Left ventricle myocardium superior (tissue), 1 donor: Measurements from ENCODE around the gene SSUH2. TPM values are rescaled to one million over a fixed set of nuclear protein-coding genes. Genes with fewer than 3 reads are reported as not detected.
A peak's percentile ranks its signal among the peaks of the same experiment; 100 is the strongest.

Experiments used
- ATAC-seq: fragments of 200-7000 bp; cut with Tn5 transposase; one replicate; pipeline ENCODE4 v1.9.1; 2020; ENCODE audit warnings: mild to moderate bottlenecking, moderate library complexity
- DNase-seq: peaks from one replicate; pipeline ENCODE4 v3.0.0-alpha.2; 2020
- intact Hi-C: fragments of 100-400 bp; cut with micrococcal nuclease; formaldehyde crosslinking; loops from one replicate; pipeline ENCODE4 v1.11.0; 2022
- total RNA-seq: library from RNA; stranded (reverse); fragmentation: NEBNext Ultra II Directional; extraction: Animal tissue kit (Norgen Biotek cat#: 25700); gene quantifications from one replicate; pipeline ENCODE4 v1.2.1, GENCODE V29; 2021
- donor health status: DM: no; HTN: yes; CAD: no; lungs with severe emphysema.

SSUH2 gene
- total RNA-seq, 1 donor from 2014 or later, result 0.57 TPM

DNA sequence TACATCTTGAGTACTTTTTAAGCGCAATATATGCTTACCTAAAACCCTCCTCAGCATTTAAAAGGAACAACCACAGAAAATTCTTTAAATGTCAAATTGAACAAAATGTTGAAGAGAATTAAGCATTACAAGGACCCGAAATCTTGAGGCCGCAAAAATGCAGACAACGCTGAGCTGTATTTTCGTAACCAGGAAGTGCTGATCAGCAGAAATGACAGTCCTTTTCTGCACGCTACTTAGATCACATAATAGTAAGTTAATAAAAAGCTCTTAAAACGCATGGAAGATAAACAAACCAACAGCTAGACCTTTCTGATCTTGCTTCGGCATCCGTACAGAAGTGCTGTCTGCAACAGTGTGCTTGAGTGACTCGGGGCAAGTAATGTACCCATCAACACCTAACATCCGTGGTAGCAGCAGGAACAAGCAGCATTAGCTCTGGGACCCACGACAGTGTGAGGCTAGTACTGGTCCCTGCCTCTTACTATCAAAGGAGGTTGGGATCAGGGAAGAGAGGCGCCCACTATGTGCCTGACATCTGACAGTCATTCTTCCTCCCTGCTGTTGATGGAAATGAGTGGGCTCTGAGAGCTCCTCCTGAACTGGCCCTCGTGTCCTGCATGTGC lies 1.8 kb upstream of the SSUH2 start:
- ATAC-seq (no peak), DNase-seq (no peak)
- intact Hi-C loops, result no loop called here

DNA sequence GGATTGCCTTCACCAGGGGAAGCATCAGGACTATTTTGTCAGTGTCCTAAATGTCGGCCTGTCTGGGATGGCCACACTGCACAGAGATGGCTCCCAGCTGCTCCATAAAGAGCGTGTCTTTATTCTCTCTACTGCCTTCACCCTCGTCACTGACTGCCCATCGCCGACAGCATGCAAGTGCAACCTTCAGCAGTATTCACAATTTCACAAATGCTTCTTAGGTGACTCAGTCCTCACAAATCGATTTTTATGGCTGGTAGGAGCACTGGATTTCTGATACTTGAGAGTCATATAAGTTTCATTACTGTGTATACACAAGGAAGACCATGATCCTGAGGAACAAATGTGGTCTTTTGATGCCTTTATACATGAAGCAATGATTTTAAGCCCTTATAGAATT lies 1.1 kb upstream of the SSUH2 start:
- intact Hi-C loops, result no loop called here
- DNase-seq, result no peak

DNA sequence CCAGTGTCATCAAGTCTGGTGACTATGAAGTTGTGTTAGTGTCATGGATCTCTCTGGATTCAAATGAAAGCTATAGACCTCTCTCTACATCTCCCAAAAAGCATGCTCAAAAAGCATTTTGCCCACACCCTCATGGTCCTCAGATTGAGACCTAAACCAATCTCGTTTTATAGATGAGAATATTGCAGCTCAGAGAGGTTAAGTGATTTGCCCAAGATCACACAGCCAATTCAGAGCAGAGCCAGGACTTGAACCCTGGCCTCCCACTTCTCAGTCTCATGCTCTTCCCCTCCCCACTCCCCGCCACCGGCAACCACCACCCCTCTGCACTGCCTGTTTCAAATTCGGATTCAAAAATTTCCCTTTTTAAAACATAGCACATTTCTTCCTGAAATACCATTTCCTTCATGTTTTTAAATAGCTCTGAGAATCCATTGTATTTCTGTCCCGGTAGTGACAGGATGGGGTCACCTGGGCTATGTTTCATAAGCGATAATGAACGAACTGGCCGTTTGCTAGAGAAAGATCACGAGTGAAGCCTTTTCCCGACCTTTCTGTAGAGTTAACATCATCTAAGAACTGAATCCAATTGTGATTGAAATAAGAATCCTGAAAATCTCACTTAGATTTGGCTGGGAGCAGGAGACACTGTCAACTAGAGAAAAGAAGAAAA lies 769 bp downstream of the SSUH2 start:
- ATAC-seq (no peak), DNase-seq (no peak)
- intact Hi-C loops, result no loop called here

More for the DNA sequence above, 1.1 kb upstream of the SSUH2 start:
- ATAC-seq, result no peak

- DNase-seq, result no peak
- no peak for ATAC-seq
- intact Hi-C loops, result no loop called here
Observed at GRCh38 chr3:8642001-8642400, 2.6 kb downstream of the SSUH2 start.

GRCh38 chr3:8641472-8641871 lies 3.1 kb downstream of the SSUH2 start:
- no peak for ATAC-seq
- intact Hi-C loops, result no loop called here
- DNase-seq, result no peak

DNA sequence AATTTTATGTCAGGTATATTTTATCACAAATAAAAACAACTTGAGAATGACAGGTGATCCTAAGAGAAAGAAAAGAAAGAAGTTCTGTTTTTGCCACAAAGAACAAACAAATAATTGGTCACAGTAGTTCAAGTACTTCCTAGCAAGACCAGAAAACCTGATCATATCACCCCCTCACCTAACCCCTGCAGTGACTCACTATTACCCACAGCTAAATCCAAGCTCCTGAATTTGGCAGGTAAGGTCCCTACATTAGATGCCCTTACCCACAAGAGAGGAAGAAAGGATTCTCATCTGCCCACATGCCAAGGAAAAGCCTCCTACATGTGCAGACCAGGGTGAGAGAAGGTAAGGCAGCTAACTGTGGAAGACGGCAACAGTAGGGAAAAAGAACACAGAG lies 4.4 kb downstream of the SSUH2 start:
- intact Hi-C loops, result no loop called here
- ATAC-seq, result no peak

GRCh38 chr3:8639659-8640000 lies 5.0 kb downstream of the SSUH2 start:
- no peak for DNase-seq
- ATAC-seq, result no peak
- intact Hi-C loops, result no loop called here

More for the DNA sequence above, 4.4 kb downstream of the SSUH2 start:
- no peak for DNase-seq

DNA sequence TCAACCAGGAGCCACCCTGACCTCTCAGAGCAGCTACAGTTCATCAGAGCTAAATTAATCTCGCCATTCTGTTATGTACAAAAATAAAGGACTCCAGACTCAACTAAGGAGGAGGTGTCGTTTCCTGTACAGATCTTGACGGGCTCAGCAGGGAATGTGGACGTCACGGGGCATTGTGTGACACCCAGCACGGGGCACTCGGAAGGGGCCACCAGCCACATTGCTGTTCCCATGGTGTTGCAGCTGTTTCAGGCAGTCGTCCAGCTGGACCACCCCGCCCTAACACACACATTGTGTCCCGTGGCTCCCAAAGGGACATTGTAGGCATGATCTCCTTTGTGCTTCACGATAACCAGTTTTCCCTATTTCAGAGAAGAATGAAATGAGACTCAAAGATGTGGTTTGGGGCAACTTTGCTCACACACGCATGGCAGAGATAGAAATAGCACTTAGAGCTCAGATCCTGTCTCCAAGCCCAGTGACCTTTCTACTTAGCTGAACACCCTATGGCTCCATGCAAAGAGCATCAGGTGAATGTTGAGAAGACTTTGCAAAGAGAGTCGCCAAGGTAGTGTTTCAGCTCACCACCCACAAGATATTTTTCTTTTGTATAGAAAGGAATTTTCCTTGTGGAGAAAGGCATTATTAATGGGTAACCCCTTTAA lies 5.5 kb downstream of the SSUH2 start:
- intact Hi-C loops, result no loop called here
- ATAC-seq (peak; percentile 47), DNase-seq (no peak)

- ATAC-seq (no peak), DNase-seq (no peak)
- intact Hi-C loops, result no loop called here
Observed at GRCh38 chr3:8637348-8637747, 7.2 kb downstream of the SSUH2 start.

DNA sequence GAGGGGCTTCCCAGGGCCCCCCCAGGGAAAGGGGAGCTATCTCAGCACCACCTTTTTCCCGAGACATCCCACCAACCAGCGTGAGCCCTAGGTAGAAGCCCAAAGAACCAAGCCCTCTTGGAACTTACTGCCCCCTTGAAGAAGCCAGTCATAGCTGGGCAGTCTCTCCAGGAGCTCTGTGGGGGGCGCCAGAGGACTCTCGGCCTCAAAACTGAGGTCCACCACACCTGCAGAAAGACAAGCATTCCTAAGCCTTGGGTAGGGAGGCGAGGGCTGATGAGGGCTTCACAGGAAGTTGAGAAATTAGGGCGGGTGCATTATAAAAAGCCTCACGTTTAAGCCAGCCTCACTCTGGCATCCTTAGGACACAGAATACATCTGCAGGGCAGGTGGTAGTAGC lies 9.0 kb downstream of the SSUH2 start:
- ATAC-seq (no peak), DNase-seq (no peak)
- intact Hi-C loops, result no loop called here

DNA sequence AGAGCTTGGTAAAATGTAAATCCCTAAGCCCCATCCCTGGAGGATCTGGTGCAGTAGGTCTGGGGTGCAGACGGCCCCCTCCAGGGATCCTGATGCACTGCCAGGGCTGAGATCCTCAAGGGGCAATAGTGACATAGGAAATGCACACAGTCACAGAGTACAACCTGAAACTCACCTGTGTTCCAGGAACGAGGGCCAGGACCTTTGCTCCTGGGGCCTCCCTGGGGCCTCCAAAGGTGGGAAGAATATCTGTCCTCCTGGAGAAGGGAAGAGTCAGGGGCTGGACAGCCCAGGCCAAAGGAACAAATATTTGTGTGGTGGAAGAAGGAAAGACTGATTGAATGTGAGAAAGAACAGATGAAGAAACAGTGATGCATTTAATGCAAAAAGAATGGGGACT lies 9.5 kb downstream of the SSUH2 start:
- ATAC-seq (no peak), DNase-seq (no peak)
- intact Hi-C loops, result no loop called here

GRCh38 chr3:8632402-8633237 lies 12.0 kb downstream of the SSUH2 start:
- intact Hi-C loops, result no loop called here
- no peak for ATAC-seq
- no peak for DNase-seq

DNA sequence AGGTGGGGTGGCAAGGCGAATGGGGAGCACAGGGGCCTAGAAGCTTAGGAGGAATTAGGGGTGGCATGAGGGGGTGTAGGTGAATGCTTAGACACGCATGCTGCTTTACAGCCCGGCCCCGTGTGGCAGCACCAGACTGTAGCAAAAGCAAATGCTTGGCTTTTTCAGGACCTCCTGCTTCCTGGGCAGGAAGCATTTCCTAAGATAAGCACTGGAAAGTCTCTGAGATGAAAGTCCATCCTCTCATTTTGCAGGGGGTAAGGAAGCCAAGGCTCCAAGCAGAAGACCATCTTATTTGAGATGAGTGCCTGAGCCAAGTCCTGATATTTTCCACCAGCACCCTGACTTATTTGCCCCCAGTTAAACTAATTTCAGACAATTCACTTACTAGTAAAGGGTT lies 12.9 kb downstream of the SSUH2 start:
- no peak for ATAC-seq
- intact Hi-C loops, result no loop called here
- DNase-seq, result no peak

GRCh38 chr3:8629151-8630021 lies 15.2 kb downstream of the SSUH2 start:
- ATAC-seq (no peak), DNase-seq (no peak)
- intact Hi-C loops, result no loop called here

DNA sequence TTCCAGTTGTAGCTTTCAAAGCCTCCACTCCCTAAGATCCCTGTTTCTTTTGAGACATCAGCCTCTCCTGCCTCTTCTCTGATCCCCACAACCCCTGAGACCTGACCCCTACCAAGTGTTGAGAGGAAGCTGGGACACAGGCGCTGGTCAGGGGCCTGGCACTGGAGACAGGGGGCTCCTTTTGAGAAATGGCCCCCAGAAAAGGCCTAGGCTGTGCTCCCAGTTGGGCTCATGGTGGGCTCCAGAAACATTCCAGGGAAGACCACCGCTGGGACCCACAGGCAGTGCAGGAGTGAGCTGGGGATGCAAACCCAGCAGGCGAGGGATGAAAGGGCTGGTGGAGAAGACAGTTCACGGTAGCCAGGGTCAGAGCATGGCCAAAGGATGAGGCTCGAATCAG lies 16.6 kb downstream of the SSUH2 start:
- intact Hi-C loops, result no loop called here
- no peak for ATAC-seq

DNA sequence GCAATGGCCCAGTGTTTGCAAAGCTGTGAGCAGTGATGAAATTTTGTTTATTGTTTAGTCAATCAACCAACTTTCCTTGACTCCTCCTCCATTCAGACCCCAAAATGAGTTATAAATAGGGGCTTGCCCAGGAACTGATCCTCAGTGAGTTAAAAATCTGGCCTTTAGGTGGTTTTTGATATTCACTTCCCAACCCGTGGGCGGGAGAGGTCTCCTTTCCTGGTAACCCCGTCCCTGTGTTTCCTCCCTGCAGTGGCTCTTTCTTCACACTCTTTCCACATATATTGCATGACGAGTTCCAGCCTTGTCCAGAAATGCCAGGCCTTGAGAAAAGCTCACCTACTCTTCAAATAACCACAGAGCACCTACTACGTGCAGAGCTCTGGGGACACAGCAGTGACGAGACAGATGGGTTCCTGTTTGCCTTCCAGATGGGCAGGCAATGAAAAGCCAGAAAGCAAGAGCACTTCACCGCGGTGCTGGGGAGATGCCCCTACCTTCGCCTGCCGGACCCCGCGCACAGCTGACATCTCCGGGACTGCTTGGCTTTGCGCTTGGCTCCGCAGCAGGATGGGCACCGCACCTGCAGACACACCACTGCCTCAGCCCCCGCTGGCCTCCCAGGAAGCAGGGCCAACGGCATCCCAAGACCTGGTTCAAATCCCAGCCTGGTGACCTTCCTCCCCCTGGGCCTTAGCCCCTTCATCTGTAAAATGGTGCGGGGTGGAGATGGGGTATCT lies 17.2 kb downstream of the SSUH2 start:
- intact Hi-C loops, result no loop called here
- ATAC-seq (no peak), DNase-seq (no peak)

More for the DNA sequence above, 16.6 kb downstream of the SSUH2 start:
- no peak for DNase-seq

GRCh38 chr3:8625991-8626390 lies 18.6 kb downstream of the SSUH2 start:
- ATAC-seq, result no peak
- intact Hi-C loops, result no loop called here
- no peak for DNase-seq

- no peak for ATAC-seq
- no peak for DNase-seq
- intact Hi-C loops, result loop anchor here (5.0 kb wide), 1 partner anchor 182 kb away; no protein-coding TSS in a partner anchor
Observed at GRCh38 chr3:8624612-8625011, 20.0 kb downstream of the SSUH2 start.
